ENCODE data around the gene ANKMY1. TPM values are rescaled to one million over a fixed set of nuclear protein-coding genes. Genes with fewer than 3 reads are reported as not detected.

The ANKMY1 gene
- total and polyA plus RNA-seq, 2 of the 8 experiments (the other 6 are each of a cell fraction or from before 2014, with no cell fraction given) = 4.5 to 4.8 TPM

DNA sequence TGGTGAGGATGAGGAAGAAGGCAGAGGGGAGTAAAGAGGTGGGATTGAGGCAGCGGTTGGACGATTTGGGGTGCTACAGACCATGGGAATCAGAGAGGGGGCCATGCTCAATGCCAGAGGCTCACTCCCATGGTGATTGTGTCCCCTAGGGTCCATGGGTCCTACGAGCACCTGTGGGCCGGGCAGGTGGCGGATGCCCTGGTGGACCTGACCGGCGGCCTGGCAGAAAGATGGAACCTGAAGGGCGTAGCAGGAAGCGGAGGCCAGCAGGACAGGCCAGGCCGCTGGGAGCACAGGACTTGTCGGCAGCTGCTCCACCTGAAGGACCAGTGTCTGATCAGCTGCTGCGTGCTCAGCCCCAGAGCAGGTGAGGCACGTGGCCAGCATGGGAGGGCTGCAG lies 34.0 kb upstream of the ANKMY1 start:
- no peak overlapping the region for H3K14ac ChIP-seq (ENCODE audit: insufficient read length)
- H3K56ac ChIP-seq (replicated peaks; ENCODE audit: insufficient read length, low read depth, low read length) = no peak overlapping the region
- H3K27me3 ChIP-seq (replicated peaks in 1 of 4; ENCODE audit: control insufficient read depth in 3 of 4, extremely low read depth in 1 of 4, insufficient read depth in 3 of 4, low read length in 3 of 4) = no peaks in the 10 kb centered on the region
- H4K20me1 ChIP-seq (replicated peaks in 1 of 2; ENCODE audit: control insufficient read depth in 1 of 2, insufficient read depth in 2 of 2, low read length in 2 of 2) = peaks cover 3 to 33% of the 10 kb centered on the region in 2 experiments
- peaks cover 4 to 29% of the 10 kb centered on the region in 2 experiments; a peak in 3 of 4 replicates for H3K79me2 ChIP-seq (ENCODE audit: control insufficient read depth in 1 of 2, insufficient read depth in 2 of 2, low read length in 2 of 2)
- ChIA-PET POLR2A (ENCODE audit: partially characterized antibody) (no interaction called here), CTCF (ENCODE audit: partially characterized antibody) (no interaction called here)
- H4K5ac ChIP-seq (ENCODE audit: insufficient read length, low read depth, low read length) = no peak overlapping the region
- H3K4me1 ChIP-seq (replicated peaks in 1 of 4; ENCODE audit: control insufficient read depth in 3 of 4, insufficient read depth in 4 of 4, low read length in 3 of 4) = peaks cover 0 to 8% (median 7%) of the 10 kb centered on the region in 4 experiments; a peak in 5 of 7 replicates
- no peak overlapping the region for H2BK12ac ChIP-seq (ENCODE audit: low read depth, low read length)
- FAIRE-seq (no peak), DNase-seq (ENCODE audit: low read depth in 1 of 2, low spot score in 2 of 2) (no peak)
- H3K9me3 ChIP-seq (ENCODE audit: insufficient read depth in 2 of 2, low read depth in 1 of 2, low read length in 1 of 2) = no peaks in the 10 kb centered on the region
- H3K36me3 ChIP-seq (ENCODE audit: control insufficient read depth in 2 of 4, insufficient read depth in 4 of 4, low read length in 3 of 4) = peaks cover 0 to 8% (median 7%) of the 10 kb centered on the region in 4 experiments; a peak in 4 of 8 replicates
- no peak overlapping the region for H3K9ac ChIP-seq (replicated peaks in 1 of 4; ENCODE audit: extremely low read depth in 1 of 4, low read depth in 3 of 4, low read length in 3 of 4)
- TF ChIP-seq, protein P1, sequence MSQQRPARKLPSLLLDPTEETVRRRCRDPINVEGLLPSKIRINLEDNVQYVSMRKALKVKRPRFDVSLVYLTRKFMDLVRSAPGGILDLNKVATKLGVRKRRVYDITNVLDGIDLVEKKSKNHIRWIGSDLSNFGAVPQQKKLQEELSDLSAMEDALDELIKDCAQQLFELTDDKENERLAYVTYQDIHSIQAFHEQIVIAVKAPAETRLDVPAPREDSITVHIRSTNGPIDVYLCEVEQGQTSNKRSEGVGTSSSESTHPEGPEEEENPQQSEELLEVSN (IDR thresholded peaks at IDR 0.05) = no peak
- no peak for TF ChIP-seq SIX5 (IDR thresholded peaks at IDR 0.05; ENCODE audit: low read depth, low read length)
- no peak for TF ChIP-seq PHF8 (conservative IDR thresholded peaks at IDR 0.05; ENCODE audit: low read depth, low read length)
- no peak for TF ChIP-seq TCF12 (IDR thresholded peaks at IDR 0.05; ENCODE audit: low read depth, low read length)
- TF ChIP-seq RXRA (IDR thresholded peaks at IDR 0.05; ENCODE audit: insufficient read depth, low read depth, low read length) = no peak
- no peak overlapping the region for H4K8ac ChIP-seq (ENCODE audit: extremely low read depth, insufficient read depth, low read length)
- no peak overlapping the region for H4K91ac ChIP-seq (replicated peaks; ENCODE audit: insufficient read length, low read length)
- no peak overlapping the region for H3K27ac ChIP-seq (ENCODE audit: low read depth, low read length)
- H3K79me1 ChIP-seq (ENCODE audit: low read depth, low read length) = peaks cover 17% of the 10 kb centered on the region
- no peak overlapping the region for H3K18ac ChIP-seq (ENCODE audit: extremely low read depth, low read length)
- peaks cover 7% of the 10 kb centered on the region; the same call in 1 of the 2 replicates for H3K23me2 ChIP-seq (ENCODE audit: low read depth, low read length)
- H3K4ac ChIP-seq (replicated peaks; ENCODE audit: insufficient read length, low read depth, low read length) = no peak overlapping the region
- no peak overlapping the region for H2AK5ac ChIP-seq (ENCODE audit: low read depth, low read length)
- no peak overlapping the region for H2BK5ac ChIP-seq (ENCODE audit: low read depth, low read length)
- no peak overlapping the region for H2BK20ac ChIP-seq (ENCODE audit: low read length)
- H2BK15ac ChIP-seq (ENCODE audit: low read length) = no peak overlapping the region
- H3K4me2 ChIP-seq (ENCODE audit: insufficient read depth in 1 of 2, low read depth in 2 of 2, low read length in 2 of 2) = no peak overlapping the region
- H2BK120ac ChIP-seq (replicated peaks; ENCODE audit: low read depth, low read length) = no peak overlapping the region
- H3K23ac ChIP-seq (ENCODE audit: insufficient read length) = no peak overlapping the region
- 97% methylated on average over 13 of the region's 13 CpGs; no CpG with 5 or more reads in 1 of the 2 experiments for WGBS, 2 experiments (ENCODE audit: extremely low coverage in 1 of 2, insufficient coverage in 1 of 2, insufficient read length in 1 of 2, insufficient replicate concordance in 2 of 2, low coverage in 1 of 2, low lambda C conversion rate in 2 of 2, missing lambda C conversion rate in 1 of 2)
- no peak overlapping the region for H2AFZ ChIP-seq (ENCODE audit: low read length)
- no peak overlapping the region for H3K4me3 ChIP-seq (ENCODE audit: extremely low read depth in 1 of 4, insufficient read depth in 2 of 4, low read depth in 3 of 4, low read length in 4 of 4)
